8988T (cell line): ENCODE results near the gene PLCL2.

Experiments
- DNase-seq: peaks from one replicate; pipeline ENCODE4 v3.0.0; 2011

The PLCL2 gene

DNA sequence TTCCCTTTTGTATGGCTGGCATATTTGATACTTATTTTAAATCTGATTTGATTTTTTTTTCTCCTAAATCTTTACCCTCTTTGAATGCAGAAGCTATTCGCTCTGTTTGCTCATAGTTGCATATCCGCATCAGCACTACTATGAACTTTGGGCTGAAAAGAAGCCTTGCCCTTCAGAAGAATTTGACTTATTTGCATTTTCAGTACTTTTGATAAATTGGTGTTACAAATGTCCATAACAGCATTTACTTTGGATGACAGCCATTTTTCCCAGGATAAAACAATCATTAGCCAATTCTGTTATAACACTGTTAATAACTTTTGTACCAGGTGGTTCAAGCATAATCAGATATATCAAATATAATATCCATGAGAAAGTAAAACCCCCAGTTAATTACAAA is 129.5 kb downstream of the PLCL2 start:
- no peak for DNase-seq

DNA sequence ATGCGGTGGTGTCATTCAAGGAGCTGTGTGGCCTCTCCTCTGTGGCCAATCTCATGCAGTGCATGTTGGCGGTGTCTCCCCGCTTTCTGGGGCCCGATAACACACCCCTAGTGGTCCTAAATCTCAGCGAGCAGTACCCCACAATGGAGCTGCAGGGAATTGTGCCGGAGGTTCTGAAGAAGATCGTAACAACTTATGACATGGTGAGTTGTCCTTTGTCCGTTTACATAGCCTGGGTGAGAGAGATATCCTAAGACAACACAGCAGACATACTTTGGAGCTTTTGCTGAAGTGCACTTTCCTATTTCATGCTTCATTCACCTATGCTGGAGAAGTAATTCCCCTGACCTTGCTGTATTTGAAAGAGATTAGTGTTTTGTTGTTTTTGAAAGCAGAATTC is 130.0 kb downstream of the PLCL2 start:
- DNase-seq, result no peak

DNA sequence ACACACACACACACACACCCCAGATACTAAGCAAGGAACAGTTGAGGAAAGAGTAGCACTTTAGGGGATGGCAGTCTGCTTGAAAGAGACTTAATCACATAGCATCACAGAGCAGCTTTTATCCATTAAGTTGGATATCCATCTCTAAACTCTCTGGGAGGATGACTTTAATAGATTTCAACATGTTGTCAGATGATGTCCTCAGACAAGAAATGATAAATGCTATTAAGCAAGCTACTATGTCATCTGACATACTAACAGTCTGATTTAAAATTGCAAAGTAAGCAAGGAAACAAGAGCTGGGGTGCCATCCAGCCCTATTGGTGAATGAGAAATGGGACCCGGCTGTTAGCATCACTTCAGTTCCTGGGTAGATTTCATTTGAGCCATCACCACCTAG is 136.9 kb downstream of the PLCL2 start:
- DNase-seq, result no peak

DNA sequence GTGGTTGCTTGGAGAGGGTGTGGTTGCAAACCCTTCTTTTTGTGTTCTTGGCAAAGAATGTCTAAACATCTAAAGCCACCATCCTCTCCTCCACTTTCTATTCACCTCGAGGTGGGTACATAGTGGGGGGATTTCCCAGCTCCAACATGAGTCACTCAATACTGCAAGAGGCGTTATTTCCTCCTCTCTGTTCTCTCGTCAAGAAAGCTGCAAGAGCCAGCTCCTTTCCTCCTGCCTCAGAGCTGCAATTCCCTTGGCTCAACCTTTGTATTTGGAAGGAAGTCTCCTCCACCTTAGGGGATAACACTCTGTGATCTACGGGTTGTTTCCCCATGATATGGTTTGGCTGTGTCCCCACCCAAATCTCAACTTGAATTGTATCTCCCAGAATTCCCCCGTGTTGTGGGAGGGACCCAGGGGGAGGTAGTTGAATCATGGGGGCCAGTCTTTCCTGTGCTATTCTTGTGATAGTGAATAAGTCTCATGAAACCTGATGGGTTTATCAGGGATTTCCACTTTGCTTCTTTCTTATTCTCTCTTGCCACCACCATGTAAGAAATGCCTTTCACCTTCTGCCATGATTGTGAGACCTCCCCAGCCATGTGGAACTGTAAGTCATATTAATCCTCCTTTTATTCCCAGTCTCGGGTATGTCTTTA is 138.4 kb downstream of the PLCL2 start:
- no peak for DNase-seq

DNA sequence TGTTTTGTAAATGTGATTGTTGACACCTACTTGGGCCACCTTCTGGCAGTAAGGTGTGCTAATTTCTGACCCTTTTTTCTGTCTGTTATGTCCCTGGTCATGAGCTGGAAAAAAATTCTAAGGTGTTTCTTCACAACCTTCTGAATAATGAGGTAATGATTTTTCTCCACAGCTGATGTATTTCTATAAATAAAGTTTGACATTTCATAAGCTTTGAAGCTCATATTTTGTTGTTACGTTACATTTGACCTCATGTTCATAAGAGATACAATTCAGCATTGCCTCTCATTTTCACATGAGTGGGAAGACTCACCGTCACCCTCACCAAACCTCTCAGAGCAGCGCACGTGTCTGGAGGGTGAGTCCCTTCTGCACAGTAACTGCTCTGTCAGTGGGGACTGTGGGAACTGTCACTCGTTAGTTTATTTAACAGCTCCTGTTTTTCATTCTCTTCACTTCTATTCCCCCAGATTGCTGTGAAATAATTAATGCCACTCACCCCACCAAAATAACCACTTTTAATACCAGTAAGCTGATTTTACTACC is 140.9 kb downstream of the PLCL2 start:
- DNase-seq, result no peak

DNA sequence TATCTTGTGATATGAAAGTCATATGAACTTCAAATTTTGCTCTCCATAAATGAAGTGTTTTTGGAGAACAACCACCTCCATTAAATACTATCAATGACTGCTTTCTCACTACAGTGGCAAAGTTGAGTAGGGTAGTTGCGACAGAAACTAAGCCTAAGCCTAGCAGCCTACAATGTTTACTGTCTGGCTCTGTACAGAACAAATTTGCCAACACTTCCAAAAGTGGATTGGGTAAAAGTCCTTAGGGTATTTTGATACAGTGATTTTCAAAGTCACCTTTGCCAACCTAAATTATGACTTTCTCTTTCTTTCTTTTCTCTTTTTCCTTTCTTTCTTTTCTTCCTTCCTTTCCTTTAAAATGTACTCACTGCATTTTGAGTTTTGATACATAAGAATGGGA is 142.6 kb downstream of the PLCL2 start:
- no peak for DNase-seq

DNA sequence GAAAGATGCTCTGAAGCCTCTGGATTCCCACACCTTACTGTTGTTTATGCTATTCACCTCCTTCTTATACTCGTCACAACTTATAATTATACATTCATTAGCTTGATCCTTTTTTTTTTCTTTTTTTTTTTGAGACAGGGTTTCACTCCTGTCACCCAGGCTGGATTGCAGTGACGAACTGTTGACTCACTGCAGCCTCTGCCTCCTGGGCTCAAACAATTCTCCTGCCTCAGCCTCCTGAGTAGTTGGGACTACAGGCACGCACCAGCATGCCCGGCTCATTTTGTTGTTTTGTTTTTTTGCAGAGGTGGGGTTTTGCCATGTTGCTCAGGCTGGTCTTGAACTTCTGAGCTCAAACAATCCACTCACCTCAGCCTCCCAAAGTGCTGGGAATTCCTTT is 143.6 kb downstream of the PLCL2 start:
- no peak for DNase-seq

DNA sequence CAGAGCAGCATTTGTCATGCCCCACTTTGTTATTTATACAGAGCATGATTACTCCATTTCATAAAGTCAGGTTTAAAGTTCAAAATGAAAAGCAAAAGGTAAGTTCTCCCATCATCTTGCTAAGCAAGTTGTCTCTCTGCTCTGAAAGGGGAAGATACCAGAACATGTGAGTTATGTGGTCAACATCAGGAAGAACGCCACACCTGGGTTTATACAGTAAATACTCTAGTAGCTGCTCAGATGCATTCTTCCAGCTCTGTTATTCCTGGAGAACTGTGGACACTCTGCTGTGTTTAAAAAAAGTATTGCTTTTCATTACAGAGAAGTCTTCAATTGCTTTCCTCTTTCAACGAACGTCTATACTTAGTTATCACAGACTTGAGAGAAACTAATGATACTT is 145.7 kb downstream of the PLCL2 start:
- DNase-seq, result no peak

DNA sequence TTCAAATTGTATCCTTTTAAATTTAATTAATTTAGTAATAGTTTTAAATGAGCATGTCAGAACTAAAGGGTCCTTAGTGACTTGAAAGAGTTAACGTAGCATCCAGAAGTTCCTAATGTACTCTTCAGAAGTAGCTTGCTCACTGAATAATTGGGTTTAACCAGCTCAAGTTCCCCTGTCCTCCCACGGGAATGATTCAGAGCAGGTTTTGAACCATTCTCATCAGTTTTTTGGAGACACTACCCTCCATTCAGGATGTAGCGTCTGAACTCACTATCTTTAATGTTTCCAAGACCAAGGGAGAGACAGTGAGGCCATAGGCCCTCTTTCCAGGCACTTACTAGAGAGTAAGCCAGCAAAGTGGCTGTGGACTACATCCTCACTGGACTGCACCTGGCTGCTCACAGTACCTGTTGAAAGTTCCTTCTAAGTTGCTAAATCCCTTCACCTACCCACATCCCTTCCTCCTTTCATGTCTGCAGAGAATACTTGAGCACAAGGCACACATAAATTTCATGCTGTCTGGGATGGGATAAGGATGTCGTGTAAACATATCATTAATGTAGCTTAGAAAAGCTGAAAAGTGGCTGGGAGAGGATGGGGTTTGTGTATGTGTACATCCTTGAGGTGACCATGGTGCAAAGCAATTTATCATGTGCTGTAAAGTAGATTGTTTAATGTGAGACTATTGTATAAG is 146.3 kb downstream of the PLCL2 start:
- DNase-seq, result no peak

DNA sequence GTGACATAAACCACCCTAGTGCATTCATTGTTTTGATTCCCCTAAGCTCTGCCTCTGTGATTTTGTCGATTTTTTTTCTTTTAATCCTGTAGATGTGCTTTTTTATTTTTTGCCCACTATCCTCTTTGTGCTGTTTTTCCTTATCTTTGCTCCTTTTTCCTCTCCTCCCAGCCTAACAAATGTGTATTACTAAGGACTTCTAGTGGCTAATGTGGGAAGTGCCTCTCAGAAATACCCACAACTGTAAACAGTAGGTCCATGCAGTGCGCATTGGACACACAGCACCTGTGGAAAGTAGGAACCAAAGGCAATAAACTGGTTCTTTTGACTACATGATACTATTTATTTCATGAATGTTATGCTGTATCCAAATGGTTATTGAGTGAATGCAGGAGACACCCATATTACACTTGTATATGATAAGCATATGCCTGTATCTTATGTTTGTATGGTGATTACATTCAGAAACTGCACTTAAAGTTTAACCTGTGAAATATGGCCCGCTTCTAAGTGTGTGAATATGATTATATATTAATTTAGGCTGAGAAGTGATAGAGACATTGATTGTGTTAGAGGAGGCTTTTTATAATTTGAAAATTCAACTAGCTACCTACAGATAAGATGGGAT is 147.8 kb downstream of the PLCL2 start:
- no peak for DNase-seq

DNA sequence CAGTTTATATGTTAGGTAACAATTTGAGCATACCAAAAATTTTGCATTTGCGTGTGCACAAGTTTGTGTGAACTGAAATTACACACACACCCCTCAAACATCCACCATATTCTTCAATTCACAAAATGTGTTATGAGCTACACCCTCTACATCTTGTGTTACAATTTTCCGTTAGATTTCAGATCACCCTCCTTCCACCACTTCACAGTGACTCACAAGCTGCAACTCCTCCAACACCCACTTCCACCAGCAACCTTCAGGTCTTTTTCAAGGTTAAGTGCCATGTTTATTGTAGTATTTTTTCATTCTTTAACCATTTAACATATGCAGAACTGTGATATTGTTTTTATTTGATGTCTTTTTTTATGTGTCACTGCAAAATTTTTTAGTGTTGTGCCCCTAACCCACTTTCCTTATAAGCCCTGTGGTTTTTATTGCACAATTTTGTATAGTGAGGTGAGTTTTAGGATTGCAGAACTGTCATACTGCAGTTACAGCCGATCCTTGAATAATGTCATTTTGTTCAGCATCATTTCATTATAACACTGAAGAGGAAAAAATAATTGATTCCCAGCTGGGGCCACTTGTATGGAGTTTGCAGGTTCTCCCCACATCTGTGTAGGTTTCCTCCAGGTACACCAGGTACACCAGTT is 148.9 kb downstream of the PLCL2 start:
- DNase-seq, result no peak

DNA sequence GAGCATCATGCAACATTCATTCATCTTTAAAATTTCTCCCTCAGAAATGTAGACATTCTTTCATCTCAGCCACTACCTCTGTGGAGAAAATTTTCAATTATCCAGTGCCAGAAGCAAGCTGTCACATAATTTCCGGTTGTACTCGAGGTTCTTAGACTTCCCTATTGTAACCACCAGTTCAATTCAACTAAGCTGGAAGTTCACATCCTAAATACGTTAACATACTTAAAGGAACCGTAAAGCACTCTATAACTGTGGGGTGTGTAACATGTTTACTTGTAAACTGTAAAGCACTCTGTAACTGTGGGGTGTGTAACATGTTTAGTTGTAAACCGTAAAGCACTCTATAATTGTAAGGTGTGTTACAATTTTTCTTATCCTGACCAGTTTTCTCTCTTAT is 150.3 kb downstream of the PLCL2 start:
- no peak for DNase-seq

DNA sequence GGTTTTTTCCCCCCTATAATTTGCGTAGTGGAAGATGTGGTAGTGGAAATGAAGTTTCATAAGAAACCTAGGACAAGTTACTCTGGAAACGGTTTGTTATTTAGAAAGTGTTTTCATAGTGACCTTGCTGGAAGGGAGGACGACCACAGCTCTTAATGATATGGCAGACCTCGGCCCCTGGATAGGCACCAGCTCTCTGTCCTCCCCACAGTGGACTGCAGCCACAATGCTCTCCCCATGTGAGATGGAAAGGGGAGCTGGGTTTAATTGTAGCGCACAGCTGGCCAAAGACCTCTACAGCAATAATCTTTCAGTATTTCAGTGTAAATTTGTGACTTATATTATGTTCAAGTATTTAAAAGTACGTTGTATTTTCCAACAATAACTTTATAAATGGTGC is 151.2 kb downstream of the PLCL2 start:
- DNase-seq, result no peak

DNA sequence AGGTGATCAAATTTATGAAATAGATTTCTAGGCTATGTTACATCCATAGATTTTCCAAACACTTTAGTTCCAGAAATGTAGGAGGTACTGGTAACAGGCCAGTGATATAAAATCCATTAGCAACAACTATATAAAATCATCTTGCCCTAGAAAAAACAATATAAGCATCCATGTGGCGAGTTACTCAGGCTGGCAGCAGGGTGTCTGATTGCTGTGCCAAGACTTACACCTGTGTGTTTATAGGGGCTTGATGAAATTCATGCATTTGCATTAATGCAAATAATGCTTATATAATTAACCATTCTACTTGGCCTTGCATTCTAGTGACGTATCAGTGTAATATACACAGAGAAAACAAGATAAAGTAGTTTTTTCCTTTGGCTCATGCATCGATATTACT is 153.4 kb downstream of the PLCL2 start:
- no peak for DNase-seq

DNA sequence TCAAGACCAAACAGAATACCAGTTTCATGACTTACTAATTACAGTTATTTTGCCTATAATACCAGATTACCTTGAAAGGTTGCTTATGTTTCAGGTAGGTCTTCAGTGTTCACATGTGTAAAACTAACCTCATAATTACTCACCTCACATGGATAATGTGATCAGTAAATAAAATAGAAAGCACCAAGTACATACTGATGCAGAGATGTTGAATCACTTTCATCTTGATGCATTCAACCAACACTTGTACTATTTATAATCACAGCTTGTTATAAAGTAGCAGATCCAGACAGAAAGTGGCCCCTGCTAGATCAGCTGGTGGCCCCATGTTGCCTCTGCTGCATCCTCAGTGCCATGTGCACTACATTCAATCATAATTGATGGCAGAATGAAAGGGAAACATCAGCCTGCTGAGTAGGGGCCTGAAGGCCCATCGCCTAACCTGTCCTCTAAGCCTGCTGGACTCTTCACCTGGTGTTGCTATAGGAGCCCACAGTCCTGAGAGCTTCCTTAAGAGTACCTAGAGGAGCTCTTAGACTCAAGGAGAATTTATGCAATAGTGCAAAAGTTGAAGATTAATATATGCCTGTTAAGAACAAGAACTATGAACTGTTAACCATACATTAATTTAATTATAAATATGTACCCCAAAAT is 154.3 kb downstream of the PLCL2 start:
- DNase-seq, result no peak

DNA sequence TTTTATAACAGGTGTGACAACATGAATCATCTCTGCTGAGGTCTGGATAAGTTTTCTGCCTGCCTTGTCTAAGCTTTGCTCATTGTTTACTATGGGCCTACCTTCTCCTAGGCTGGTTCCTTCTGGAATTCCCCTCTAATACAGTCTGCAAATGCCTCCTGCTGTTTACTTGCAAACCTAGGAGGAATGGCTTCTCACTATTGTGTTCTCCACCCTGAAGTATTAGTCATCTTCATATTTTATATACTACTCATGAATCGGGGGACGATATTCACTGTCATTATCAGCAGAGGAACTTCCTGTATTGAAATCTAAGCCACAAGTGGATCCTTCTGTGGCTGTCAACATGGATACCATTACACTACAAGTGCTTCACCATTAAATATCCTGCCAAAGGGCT is 154.8 kb downstream of the PLCL2 start:
- peak; percentile 28 for DNase-seq

DNA sequence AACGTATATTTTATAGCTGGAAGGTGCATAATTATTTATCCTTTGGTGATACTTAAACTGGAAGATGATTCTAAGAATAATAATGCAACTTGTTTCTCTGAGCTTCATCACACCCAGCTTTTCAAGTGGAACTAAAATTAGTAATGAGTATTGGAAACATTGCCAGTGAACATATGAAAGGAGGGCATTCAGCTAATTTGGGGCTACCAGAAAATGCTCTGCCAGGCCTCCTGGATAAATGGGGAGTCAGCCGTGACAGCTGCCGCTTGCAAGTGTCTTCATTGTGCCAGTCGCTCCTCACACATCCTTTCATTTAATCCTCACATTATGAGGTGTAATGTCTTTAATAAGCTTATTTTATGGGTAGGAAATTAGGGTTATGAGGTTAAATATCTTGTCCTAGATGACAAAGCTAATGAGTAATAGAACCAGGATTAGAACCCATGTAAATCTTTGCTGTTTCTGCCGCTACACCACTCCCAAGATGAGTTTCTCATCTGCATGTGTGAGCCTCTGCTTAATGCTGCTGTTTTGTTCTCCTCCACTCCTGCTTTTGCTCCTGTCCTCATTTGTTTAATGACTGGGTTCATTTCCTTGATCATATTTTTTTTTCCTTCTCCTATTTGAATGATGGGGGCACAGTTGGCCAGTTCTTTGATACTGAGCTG is 155.7 kb downstream of the PLCL2 start:
- no peak for DNase-seq

DNA sequence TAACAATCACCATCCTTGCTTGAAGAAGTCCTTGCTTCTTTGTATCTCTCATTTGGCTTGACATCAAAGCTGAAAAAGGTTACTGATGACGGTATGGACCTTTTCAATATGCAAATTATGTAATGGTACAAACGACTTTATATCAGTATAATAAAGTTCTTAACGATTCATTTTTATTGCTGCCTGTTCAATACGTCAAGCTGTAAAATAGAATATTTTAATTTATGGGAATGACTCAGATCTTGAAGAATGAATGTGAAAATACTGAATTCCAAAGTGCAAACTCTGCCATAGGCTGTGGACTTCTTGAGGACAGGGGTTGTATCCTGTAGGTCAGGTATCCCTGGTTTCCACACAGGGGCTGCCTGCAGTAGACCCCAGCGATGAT is 156.2 kb downstream of the PLCL2 start:
- no peak for DNase-seq

DNA sequence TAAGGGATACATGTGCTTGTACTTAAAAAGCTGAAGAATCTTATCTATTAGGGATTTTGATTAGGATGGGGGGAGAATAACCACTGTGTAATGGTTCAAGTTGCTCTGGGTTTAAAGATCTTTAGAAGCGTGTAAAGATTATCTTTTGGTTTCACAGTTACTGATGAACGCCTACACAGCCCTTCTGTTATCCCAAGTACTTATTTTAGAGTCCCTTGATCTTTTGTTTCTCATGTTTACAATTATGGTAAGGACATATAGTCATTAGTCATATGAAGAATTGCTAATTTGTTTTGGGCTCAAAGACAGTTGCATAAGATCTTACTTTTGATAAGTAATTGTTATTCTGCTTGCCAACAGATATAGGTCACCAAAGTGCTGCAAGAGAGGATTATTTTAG is 160.1 kb downstream of the PLCL2 start:
- no peak for DNase-seq

DNA sequence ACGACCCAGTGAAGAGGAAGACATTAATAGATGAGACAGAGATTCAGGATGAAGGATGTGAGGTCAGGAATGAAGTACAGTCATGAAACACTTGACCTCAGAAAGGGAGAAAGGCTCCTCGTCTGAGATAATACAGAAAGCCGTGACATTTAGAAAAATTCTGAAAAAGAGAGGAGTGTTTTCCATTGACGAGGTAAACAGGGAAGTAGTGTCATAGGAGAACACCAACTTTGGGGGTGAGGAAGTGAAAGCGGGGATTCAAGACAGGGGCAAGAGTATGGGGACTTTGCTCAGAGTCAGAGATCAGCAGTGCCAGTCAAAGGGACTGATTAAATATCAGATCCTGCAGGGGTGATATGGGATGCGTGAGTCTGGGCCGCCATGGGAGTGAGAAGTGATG is 160.9 kb downstream of the PLCL2 start:
- DNase-seq, result no peak

DNA sequence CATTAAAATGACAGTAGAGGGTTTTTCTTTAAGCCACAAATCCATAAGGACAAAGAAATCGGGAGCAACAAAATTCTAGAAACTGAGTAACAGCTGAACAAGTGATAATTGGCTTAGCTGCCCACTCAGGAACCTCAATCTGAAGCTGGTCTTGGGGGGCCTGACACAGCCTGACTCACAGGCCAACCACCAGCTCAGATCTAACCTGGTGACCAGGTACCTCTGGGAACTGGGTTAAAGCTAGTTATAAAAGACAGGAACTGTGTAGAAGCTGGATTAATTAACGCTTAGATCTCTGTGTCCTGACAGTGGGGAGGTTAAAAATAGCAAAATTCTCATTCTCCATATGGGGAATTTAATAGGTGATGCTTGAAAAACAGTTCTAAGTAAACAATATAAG is 161.9 kb downstream of the PLCL2 start:
- DNase-seq, result no peak

DNA sequence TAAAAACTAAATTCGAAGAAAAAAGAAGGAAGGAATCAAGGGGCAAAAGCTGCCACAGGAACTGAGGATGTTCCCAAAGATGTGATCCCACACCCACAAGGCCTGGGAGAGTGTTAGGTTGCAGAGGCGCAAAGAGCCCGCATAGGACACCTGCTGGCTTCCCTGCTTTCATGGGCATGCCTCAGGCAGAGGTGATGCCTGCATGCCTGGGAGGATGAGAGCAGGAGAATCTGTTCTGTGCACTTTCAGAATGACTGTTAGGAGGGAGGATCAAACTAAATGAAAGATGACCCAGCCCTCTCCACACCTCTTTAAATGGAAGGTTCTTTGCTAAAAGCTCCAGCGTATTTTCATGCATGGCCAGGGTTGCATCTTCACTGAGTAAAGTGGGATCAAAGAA is 162.4 kb downstream of the PLCL2 start:
- DNase-seq, result no peak

DNA sequence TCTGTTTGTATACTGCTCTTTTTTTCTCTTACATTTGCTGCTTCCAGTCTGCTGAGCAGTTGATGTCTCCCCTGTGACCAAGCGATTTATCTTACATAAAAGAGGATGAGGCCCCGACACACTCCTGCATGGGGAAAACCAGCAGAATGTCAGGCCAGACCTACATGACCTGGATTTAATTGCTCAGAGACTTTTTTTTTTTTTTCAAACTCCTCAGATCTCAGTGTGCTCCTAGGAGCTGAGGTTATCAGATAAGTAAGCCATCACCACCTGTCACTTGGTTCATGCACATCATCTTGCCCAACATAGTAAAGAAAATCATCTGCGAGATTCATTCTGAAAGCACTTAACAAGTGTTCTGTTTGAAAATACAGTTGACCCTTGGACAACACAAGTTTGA is 163.1 kb downstream of the PLCL2 start:
- no peak for DNase-seq
